GM19193 (cell line): ENCODE measurements around the gene GJA1.

Experiments used
- POLR2A ChIP-seq: IDR thresholded peaks from 4 replicates; pipeline ENCODE4 v1.6.1; 2011; ENCODE audit not compliant: insufficient read depth, insufficient read length; ENCODE audit errors: extremely low read depth

Gene GJA1

DNA sequence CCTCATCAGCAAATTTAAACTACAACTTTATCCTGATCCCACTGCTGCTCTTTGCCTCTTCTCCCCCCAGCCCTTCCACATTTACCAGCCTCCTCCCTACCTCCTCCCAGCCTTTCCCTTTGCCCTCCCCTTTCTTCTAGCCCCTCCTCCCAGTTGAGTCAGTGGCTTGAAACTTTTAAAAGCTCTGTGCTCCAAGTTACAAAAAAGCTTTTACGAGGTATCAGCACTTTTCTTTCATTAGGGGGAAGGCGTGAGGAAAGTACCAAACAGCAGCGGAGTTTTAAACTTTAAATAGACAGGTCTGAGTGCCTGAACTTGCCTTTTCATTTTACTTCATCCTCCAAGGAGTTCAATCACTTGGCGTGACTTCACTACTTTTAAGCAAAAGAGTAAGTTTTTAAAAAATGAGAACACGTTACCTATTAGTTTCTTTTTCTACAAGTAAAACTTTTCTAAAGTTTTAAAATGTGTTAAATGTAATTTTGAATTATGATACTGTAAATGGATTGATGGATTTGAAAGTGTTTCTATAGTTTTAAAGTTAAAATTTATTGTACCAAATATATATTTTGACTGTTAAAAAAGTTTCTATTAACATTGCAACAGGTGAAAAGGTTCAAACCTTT is at the start of gene GJA1:
Gene GJA1, plus strand, starts transcription at position 203 of the 626 bp plus-strand sequence. CDS start 11,202 bp downstream, outside the sequence.
- TF ChIP-seq POLR2A: no peak

DNA sequence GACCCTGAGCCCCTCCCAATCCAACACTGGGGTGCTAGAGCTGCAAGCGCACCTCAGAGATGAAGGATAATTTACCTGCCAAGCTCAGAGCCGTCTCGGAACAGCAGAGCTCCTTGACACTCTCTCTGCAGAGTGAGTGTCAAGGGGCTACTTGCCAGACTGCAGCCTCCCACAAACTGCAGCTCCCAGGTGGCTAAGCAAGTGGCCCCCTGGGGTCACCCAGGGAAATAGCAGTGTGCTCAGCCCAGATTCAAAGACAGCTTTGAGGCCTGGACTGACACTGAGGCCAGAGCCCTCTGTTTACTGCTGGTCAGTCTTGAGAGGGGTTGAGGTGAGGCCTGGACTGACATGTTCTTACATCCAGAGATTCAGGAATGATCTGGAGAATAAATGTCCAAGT is 46.0 kb upstream of the GJA1 start:
- no peak for TF ChIP-seq POLR2A

DNA sequence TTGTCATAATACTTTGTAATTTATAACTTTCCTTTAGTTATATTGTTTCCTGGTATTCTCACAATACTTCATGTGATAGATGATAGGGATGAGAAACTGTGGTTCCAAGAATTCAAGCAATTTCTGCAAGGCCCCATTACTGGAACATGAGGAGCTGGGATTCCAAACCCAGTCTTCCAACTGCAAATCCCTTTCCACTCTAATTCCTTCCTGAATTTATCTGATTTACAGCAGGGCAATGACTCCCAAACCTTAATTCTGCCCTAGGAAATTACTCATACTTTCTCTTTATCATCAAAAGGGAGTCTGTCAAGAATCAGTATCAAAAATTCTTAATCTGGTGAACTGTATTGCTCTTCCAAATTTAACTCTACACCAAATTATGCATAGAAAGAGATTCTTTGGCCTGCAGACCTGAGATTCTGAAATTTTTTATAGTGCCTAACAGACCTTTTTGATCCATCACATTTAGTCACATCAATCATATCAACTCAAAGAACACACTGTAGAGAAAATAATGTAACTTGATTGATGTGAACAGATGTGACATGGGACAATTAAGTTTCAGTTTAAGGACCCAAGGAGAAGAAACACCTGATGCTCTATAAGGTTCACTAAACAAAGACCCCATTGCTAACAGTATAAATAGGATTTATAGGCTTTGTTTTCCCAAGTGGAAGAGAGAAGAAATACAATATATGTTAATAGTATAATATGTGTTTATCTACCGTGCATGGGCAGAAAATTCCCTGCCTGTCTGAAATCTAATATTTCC is 41.5 kb upstream of the GJA1 start:
- no peak for TF ChIP-seq POLR2A

DNA sequence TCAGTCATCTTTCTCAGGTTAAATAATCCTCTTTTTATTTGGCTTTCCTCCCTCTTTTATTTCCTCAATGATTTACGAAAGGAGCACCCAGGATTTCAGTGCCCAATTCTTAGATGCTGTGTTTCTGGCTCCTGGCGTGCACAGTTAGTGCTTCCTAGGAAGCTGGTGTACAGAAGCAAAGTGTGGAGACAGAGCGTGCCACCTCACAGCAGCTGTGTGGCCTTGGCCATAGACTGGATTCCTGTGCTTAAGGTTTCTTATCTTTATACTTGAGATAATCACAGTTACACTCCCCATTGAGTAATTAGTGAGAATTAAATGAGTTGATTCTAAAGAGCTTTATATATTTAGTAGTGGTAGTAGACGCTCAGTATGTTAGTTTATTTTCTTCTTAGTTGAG is 39.7 kb upstream of the GJA1 start:
- TF ChIP-seq POLR2A: no peak

DNA sequence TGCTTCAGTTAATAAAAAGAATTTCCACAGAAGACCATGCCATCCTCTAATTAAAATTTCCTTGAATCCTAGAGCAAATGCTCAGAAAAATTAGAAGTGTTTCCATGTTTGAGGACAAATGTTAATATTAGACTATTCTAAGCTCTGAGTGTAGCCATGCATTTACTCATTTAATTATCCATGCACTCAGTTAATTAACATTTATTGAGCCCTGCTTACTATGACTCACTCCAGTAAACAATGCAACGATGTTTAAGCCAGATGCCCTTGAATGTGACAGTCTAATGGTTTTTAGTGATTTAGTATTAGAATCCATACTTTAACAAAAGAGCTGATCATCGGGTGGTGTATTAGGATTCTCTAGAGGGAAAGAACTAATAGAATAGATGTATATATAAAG is 37.3 kb upstream of the GJA1 start:
- no peak for TF ChIP-seq POLR2A

DNA sequence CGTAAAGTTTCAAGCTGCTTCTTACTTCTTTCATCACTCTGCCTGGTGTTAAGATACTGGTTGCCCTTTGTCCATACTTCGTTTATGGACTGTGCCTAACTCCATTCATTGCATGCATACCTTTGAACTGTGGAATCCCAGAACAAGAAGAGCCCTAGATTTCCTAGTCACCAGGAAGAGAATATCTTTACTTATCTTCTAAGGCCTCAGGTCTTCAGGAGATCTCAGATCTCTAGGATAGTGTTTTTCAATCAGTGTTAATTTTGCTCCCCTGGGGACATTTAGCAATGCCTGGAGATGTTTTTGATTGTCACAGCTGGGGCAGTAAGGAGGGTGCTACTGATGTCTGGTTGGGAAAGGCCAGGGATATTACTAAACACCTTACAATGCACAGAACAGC is 35.5 kb upstream of the GJA1 start:
- TF ChIP-seq POLR2A: no peak

DNA sequence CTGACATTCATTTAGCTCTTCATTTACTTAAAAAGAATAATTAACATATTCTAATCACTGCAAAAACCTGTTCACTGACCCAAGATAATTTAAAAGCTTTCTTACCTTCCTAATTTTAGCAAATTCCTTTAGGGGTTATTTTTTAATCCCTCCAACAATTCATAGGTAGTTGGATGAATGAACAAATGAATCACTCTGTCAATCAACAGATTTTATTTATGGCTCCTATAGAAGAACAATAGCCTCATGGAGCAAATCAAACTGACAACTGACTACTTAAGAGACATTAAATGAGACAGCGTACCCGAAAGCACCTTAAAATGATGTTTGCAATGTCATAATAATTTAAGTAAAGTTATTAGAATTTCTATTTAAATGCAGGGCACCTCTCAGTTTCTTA is 31.5 kb upstream of the GJA1 start:
- TF ChIP-seq POLR2A: no peak

DNA sequence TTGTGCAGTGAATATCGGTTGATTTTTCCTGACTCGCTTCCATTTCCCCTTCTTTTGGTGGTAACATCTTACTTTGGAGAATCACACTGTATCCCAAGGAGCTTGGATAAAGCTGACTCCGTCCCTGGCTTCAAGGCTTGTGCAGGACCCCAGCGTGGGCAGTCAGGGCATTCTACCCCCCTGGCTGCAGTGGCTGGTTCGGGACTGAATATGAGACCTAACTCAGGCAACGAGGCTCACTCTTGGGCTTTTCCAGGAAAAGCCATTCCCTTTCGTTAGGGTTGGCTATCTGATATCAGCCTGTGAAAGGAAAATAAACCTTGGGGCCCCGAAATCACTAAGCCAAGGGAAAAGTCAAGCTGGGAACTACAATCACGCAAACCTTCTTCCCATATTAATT is 30.1 kb upstream of the GJA1 start:
- no peak for TF ChIP-seq POLR2A

DNA sequence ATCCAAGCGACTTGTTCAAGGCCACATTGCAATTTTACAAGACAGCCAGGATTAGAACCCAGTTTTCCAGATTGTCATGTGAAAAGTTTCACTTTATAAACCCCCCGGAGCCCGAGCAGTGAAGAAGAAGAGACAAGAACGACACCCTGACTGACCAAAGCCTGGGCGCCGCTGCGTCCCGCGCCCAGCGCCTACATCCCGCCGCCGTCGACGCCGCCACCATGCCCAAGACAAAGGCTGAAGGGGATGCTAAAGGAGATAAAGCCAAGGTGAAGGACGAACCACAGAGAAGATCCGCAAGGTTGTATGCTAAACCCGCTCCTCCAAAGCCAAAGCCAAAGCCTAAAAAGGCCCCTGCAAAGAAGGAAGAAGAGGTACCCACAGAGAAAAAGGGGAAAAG is 27.1 kb upstream of the GJA1 start:
- no peak for TF ChIP-seq POLR2A

DNA sequence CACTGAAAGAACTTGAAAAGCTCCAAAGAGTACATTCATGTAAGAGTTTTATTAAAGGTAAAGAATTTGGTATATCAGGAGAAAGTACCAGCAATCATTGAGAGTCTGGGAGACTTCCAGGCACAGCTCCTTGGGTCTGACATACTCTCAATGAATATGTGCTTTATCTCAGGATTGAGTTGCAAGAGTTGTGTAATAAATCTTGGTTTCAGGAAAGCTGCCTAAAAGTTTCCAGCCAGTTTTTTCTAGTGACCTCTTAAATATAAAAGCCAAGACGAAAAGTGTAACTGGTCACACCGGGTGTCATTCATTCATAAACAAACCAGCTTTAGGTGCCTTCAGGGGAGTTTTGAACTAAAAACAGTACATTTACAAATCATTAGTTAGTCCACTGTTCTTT is 21.6 kb upstream of the GJA1 start:
- no peak for TF ChIP-seq POLR2A

DNA sequence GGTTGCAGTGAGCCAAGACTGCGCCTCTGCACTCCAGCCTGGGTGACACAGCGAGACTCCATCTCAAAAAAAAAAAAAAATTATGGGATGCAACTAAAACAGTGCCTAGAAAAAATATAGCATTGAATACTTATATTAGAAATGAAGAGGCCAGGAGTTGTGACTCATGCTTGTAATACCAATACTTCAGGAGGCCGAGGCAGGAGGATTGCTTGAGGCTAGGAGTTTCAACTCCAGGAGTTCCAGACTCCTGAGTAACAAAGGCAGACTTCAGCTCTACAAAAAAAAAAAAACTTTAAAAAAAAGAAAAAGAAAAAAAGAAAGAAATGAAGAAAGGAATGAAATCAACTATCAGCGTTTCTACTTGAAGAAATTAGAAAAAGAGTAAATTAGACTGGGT is 17.1 kb upstream of the GJA1 start:
- no peak for TF ChIP-seq POLR2A

DNA sequence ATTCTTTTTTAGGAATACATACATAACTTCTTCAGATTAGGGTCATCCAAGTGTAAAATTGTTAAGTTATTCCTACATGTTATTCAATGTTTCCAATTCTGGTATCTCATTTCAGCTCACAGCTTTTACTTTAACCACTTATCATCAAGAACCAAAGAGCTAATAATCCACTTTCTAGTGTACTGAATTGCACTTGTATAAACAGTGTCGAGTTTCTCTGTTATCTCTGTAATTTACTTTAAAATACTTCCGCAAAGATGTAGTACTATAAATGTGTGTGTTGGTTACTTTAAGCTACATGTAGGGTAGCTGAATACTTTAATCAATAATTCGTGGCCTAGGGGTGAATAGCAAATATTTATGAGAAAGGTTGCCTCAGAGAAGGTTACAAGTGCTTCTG is 8.8 kb upstream of the GJA1 start:
- no peak for TF ChIP-seq POLR2A

DNA sequence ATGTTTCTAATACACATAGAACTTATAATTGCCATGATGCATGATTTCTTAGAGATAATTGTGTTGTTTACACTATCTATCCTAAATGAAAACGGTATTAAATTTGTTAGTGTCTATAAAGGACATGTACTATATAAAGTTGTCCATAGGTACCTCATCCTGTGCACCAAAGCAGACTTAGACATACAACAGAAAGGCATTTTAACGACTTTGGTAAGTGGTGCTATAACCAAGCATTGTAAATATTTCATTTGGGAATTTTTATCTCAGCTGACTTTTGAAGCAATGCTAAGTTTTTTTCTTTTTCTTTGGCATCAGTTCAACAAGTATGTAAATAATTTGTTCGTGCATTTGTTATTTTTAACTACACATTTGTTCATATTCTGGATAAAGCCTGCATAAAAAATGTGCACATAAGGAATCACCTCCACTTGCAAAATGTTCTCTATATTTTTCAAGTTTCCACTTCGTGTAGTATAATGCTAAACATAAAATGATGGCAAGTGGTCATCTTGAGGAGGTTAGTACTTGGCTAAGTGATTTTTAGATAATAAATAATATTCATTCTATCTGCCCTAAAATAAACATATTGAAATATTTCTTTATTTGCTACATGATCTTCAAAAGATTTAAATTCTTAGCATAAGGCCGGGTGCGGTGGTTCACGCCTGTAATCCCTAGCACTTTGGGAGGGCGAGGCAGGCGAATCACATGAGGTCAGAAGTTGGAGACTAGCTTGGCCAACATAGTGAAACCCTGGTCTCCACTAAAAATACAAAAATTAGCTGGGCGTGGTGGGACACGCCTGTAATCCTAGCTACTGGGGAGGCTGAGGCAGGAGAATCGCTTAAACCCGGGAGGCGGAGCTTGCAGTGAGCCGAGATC is 6.3 kb upstream of the GJA1 start:
- no peak for TF ChIP-seq POLR2A

DNA sequence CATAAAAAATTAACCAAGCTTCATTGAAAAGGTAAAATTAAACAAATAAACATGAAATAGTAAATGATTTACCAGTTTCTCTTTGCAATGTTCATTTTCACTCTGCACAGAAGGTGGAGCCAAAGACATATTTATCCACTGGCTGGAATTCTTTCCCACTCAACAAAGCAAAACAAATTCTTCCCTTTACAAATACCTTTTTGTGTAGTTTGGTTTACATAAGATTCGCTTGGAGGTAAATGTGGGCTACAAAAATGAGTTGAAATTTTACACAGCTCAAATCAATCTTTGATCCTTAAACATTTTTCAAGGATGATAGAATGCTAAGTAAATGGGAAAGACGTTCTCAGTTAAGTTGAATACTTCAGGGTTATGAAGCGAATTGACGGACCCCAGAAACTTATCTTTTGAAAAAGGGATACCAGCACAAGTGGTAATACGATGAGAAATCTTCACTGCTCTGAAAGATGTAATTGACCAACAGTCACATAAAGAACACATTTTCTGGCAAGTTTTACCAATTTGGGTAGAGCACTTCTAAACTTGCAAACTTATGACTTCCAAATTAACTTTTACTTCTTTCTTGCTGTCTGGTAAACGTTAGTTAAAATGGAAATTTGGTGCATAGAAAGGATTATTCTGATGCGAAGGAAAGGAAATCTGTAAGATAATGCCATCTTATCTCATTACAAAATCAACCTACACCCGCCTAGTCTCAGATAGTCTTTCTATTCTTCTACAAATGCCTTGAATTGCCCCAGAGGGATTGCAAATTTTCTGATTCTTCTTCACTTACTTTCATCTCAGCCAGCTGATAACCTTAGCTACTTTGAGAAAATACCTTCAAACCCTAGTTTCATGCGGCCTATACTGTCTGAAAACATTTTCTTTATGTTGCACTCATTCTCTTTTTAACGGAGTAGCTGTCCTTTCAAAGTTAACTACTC is 4.7 kb upstream of the GJA1 start:
- TF ChIP-seq POLR2A: no peak
